GM18507 (cell line): ENCODE results near the gene GLT8D2.

Experiments
- DNase-seq: peaks from one replicate; pipeline ENCODE4 v3.0.0; 2011; ENCODE audit warnings: low read depth; ENCODE audit not compliant: insufficient read length; ENCODE audit errors: extremely low spot score
- FAIRE-seq: peaks from 2 replicates; lab custom pipeline; 2011; peaks lifted over from hg19 to GRCh38; lab: Jason Lieb, UNC

GLT8D2 gene

GRCh38 chr12:103960616-103961227 lies 89.3 kb downstream of the GLT8D2 start:
- DNase-seq (no peak), FAIRE-seq (no peak)

- no peak for FAIRE-seq
- DNase-seq = no peak
Measured at GRCh38 chr12:103958621-103959020, 91.4 kb downstream of the GLT8D2 start.

GRCh38 chr12:103957865-103958388 lies 92.1 kb downstream of the GLT8D2 start:
- FAIRE-seq = no peak

GRCh38 chr12:103956509-103957027 lies 93.4 kb downstream of the GLT8D2 start:
- DNase-seq (peak; percentile 5), FAIRE-seq (no peak)

More at GRCh38 chr12:103957865-103958388, 92.1 kb downstream of the GLT8D2 start:
- DNase-seq = no peak

- no peak for DNase-seq
- no peak for FAIRE-seq
Measured at GRCh38 chr12:103955811-103956508, 94.0 kb downstream of the GLT8D2 start.

GRCh38 chr12:103952497-103952896 lies 97.5 kb downstream of the GLT8D2 start:
- FAIRE-seq (no peak), DNase-seq (no peak)

GRCh38 chr12:103948746-103949406 lies 101.1 kb downstream of the GLT8D2 start:
- FAIRE-seq = no peak
- DNase-seq = no peak

GRCh38 chr12:103947871-103948555 lies 102.0 kb downstream of the GLT8D2 start:
- FAIRE-seq (no peak), DNase-seq (no peak)

GRCh38 chr12:103944964-103945363 lies 105.0 kb downstream of the GLT8D2 start:
- DNase-seq (no peak), FAIRE-seq (no peak)
